Endodermal cell (in vitro differentiated cells): Measurements from ENCODE around the gene PCCA. TPM values are rescaled to one million over a fixed set of nuclear protein-coding genes. Genes with fewer than 3 reads are reported as not detected.

Source experiments
- DNase-seq: peaks from one replicate; pipeline ENCODE4 v3.0.0-alpha.2; 2017
- H3K27ac ChIP-seq: 2 replicates; pipeline ENCODE4 v1.5.1; 2013; ENCODE audit warnings: mild to moderate bottlenecking, low read depth, low read length, moderate library complexity
- H3K27me3 ChIP-seq: 2 replicates; pipeline ENCODE4 v1.6.1; 2013; ENCODE audit warnings: mild to moderate bottlenecking, low read length, moderate library complexity; ENCODE audit not compliant: insufficient read depth, control insufficient read depth, poor library complexity, severe bottlenecking
- H3K36me3 ChIP-seq: 2 replicates; pipeline ENCODE4 v1.7.0; 2013; ENCODE audit warnings: mild to moderate bottlenecking, low read length, moderate library complexity; ENCODE audit not compliant: control insufficient read depth, insufficient read depth
- H3K4me1 ChIP-seq: one replicate; pipeline ENCODE4 v1.7.0; 2013; ENCODE audit warnings: low read length; ENCODE audit not compliant: control insufficient read depth, insufficient read depth
- H3K4me3 ChIP-seq: 2 replicates; pipeline ENCODE4 v1.5.1; 2013; ENCODE audit warnings: mild to moderate bottlenecking, low read length, moderate library complexity
- H3K9ac ChIP-seq: 2 replicates; pipeline ENCODE4 v1.6.1; 2013; ENCODE audit warnings: mild to moderate bottlenecking, low read length, moderate library complexity; ENCODE audit not compliant: poor library complexity, severe bottlenecking; ENCODE audit errors: extremely low read depth
- H3K9me3 ChIP-seq: 2 replicates; pipeline ENCODE4 v1.6.1; 2013; ENCODE audit warnings: mild to moderate bottlenecking, low read length, moderate library complexity; ENCODE audit not compliant: control insufficient read depth
- H3K27ac Mint-ChIP-seq: 2 replicates; pipeline ENCODE4 v1.8.0; 2020; ENCODE audit warnings: mixed read lengths
- H3K27me3 Mint-ChIP-seq: 2 replicates; pipeline ENCODE4 v1.8.0; 2021; ENCODE audit warnings: mild to moderate bottlenecking, mixed read lengths; ENCODE audit not compliant: insufficient read depth
- H3K36me3 Mint-ChIP-seq: 2 replicates; pipeline ENCODE4 v1.8.0; 2020; ENCODE audit warnings: low read depth, mixed read lengths
- H3K4me1 Mint-ChIP-seq: 2 replicates; pipeline ENCODE4 v1.8.0; 2020; ENCODE audit warnings: mixed read lengths
- H3K4me3 Mint-ChIP-seq: 2 replicates; pipeline ENCODE4 v1.8.0; 2020; ENCODE audit warnings: mild to moderate bottlenecking, moderate library complexity, mixed read lengths
- H3K9me3 Mint-ChIP-seq: 2 replicates; pipeline ENCODE4 v1.8.0; 2020; ENCODE audit warnings: mild to moderate bottlenecking, mixed read lengths
- WGBS, 2 experiments: methylation state at CpG; one replicate each; pipeline versions ENCODE4 v1.1.5 to v1.1.7; 2013; ENCODE audit warnings: missing lambda C conversion rate in 2 of 2, mixed read lengths in 1 of 2; ENCODE audit not compliant: insufficient coverage in 1 of 2, insufficient read length in 1 of 2; 5-methylcytosine and 5-hydroxymethylcytosine counted together
- total RNA-seq, 2 donors: library from RNA; stranded (reverse); fragmentation: NEBNext Ultra II Directional in 1 of 2; extraction: Animal tissue kit (Norgen Biotek cat#: 25700) in 1 of 2; gene quantifications; 2 replicates in 1 of 2; 3 replicates in 1 of 2; pipeline ENCODE4 v1.2.1, GENCODE V29; 2021
- TF ChIP-seq, protein P1 (sequence below): fragments of 200-600 bp; sonication (generic); conservative IDR thresholded peaks from 2 replicates; pipeline ENCODE4 v1.5.0; 2021; ENCODE audit warnings: antibody characterized with exemption, mild to moderate bottlenecking

PCCA gene
- total RNA-seq, 2 donors from 2014 or later: 60.2 to 67.2 TPM

DNA sequence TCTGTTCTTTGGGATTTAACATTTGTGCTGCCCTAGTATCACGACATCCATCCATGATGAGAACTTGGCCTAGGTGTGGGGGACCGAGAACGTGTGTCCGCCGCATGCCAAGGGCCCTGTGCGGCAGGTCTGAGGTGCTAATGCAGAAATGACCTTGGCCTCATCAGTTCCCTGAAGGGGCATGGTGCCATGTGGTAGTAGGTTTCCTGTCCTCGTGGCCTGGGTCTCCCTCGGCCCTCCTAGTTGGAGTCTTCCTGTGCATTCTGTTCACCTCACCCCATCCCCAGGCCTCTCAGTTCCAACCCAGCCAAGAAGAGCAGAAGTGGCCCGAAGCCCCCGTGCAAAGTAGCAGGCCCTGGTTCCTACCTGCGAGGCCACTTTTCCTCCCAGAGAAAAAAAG, 439.9 kb downstream of the PCCA start:
- DNase-seq: peak; percentile 35
- peak overlapping the region; percentile 55 for H3K27ac Mint-ChIP-seq
- H3K4me3 ChIP-seq: no peak overlapping the region
- H3K4me1 Mint-ChIP-seq: peaks cover 15% of the 10 kb centered on the region
- H3K4me1 ChIP-seq: peaks cover 5% of the 10 kb centered on the region
- no peak overlapping the region for H3K9ac ChIP-seq
- H3K36me3 ChIP-seq: peaks cover 38% of the 10 kb centered on the region
- H3K27me3 Mint-ChIP-seq: no peaks in the 10 kb centered on the region
- H3K27me3 ChIP-seq: no peaks in the 10 kb centered on the region
- peaks cover 54% of the 10 kb centered on the region for H3K36me3 Mint-ChIP-seq
- 93 to 98% methylated on average over 7 to 11 of the region's 11 CpGs for WGBS, 2 experiments
- no peak overlapping the region for H3K27ac ChIP-seq
- H3K9me3 Mint-ChIP-seq: no peaks in the 10 kb centered on the region
- TF ChIP-seq, protein P1, sequence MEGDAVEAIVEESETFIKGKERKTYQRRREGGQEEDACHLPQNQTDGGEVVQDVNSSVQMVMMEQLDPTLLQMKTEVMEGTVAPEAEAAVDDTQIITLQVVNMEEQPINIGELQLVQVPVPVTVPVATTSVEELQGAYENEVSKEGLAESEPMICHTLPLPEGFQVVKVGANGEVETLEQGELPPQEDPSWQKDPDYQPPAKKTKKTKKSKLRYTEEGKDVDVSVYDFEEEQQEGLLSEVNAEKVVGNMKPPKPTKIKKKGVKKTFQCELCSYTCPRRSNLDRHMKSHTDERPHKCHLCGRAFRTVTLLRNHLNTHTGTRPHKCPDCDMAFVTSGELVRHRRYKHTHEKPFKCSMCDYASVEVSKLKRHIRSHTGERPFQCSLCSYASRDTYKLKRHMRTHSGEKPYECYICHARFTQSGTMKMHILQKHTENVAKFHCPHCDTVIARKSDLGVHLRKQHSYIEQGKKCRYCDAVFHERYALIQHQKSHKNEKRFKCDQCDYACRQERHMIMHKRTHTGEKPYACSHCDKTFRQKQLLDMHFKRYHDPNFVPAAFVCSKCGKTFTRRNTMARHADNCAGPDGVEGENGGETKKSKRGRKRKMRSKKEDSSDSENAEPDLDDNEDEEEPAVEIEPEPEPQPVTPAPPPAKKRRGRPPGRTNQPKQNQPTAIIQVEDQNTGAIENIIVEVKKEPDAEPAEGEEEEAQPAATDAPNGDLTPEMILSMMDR: no peak
- no peak overlapping the region for H3K4me3 Mint-ChIP-seq
- no peaks in the 10 kb centered on the region for H3K9me3 ChIP-seq

DNA sequence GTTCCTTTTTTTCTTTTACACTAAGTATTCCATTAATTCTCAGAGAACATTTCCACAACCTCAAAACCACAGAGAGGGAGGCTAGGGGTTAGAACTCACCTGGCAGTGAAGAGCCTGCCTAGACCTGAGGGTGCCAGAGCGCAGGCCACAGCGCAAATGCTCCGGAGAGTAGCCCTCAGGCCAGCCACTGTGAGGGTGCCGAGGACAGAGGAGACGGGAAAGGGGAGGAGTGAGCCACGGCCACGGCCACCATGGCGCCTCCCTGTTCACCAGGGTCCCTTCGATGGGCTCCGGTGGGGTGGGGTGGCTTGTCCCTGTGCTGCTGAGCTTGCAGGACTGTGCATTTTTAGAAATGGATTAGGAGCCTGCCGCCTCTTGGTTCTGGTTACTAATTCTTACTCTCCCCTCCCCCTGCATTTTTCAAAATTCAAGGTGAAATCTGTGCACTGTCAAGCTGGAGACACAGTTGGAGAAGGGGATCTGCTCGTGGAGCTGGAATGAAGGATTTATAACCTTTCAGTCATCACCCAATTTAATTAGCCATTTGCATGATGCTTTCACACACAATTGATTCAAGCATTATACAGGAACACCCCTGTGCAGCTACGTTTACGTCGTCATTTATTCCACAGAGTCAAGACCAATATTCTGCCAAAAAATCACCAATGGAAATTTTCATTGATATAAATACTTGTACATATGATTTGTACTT, 440.9 kb downstream of the PCCA start:
- Histone ChIP-seq H3K27me3 (no peaks in the 10 kb centered on the region), H3K4me3 (no peak overlapping the region), H3K9ac (no peak overlapping the region), H3K27ac (no peak overlapping the region), H3K4me1 (peaks cover 5% of the 10 kb centered on the region), H3K36me3 (peaks cover 34% of the 10 kb centered on the region), H3K9me3 (no peaks in the 10 kb centered on the region)
- no peaks in the 10 kb centered on the region for H3K27me3 Mint-ChIP-seq
- TF ChIP-seq, protein P1: no peak
- 96 to 98% methylated on average over 7 to 15 of the region's 15 CpGs for WGBS, 2 experiments
- no peaks in the 10 kb centered on the region for H3K9me3 Mint-ChIP-seq
- peaks cover 50% of the 10 kb centered on the region for H3K36me3 Mint-ChIP-seq
- no peak overlapping the region for H3K4me3 Mint-ChIP-seq
- H3K4me1 Mint-ChIP-seq: peaks cover 15% of the 10 kb centered on the region
- peak; percentile 35 for DNase-seq
- no peak overlapping the region for H3K27ac Mint-ChIP-seq

DNA sequence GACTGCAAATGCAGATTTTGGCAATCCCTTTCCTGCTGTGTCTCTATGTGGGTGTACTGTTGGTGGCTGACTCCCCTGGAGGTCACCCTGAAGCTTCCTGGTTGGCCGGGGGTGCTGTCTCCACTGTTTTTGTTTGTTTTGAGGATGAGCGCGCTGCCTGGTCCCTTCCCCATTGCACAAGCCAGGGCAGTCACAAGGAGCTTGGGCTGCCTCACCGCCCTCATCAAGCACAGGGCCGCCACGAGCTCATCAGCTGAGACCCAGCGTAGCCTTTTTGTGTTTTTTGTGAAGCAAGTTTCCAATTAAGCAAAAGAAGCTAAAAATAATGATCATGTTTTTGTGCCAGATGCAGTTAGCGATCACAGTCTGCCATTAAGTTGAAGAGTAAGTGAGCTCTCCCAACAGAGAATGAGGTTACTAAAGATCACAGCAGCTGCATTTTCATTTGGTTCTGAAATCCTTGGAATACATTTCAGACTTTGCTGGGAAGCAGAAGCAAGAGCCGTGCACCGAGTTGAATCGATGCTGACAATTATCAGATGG, 441.8 kb downstream of the PCCA start:
- WGBS, 2 experiments: 86 to 89% methylated on average over 8 to 11 of the region's 11 CpGs
- no peak overlapping the region for H3K9ac ChIP-seq
- Mint-ChIP-seq H3K4me1 (peaks cover 15% of the 10 kb centered on the region), H3K9me3 (no peaks in the 10 kb centered on the region), H3K4me3 (no peak overlapping the region), H3K36me3 (peaks cover 47% of the 10 kb centered on the region), H3K27me3 (no peaks in the 10 kb centered on the region), H3K27ac (no peak overlapping the region)
- peaks cover 4% of the 10 kb centered on the region for H3K4me1 ChIP-seq
- peaks cover 34% of the 10 kb centered on the region for H3K36me3 ChIP-seq
- DNase-seq: peak; percentile 58
- H3K9me3 ChIP-seq: no peaks in the 10 kb centered on the region
- H3K4me3 ChIP-seq: no peak overlapping the region
- no peaks in the 10 kb centered on the region for H3K27me3 ChIP-seq
- no peak overlapping the region for H3K27ac ChIP-seq
- TF ChIP-seq, protein P1: no peak
